NT2/D1 (cell line): ENCODE results near the gene CLCN4.

Experiments used
- SUZ12 ChIP-seq: IDR thresholded peaks from 2 replicates; pipeline ENCODE4 v1.6.1; 2011; ENCODE audit not compliant: insufficient read length, insufficient read depth; ENCODE audit errors: extremely low read depth
- ZNF274 ChIP-seq: IDR thresholded peaks from 2 replicates; pipeline ENCODE4 v1.6.1; 2011; ENCODE audit warnings: mild to moderate bottlenecking, low read depth, low read length

DNA sequence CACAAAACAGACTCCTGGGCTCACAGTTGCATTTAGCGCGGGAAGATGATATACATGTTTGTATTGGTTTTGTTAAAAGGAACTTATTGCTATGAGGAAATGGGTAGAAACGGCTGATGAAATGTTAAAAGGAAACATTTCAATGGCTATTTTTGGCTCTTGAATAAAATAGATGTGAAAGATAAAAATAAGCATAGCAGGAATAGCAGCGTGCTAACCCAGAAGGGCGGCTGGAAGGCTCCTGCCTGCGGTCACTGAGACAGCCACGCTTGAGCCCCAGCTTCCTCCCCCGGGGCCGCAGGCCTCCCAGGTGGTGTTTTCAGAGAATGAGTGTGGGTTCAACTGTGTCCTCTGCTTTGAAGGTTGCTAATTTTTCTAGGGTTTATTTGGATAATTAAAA, 35.0 kb upstream of the CLCN4 start:
- TF ChIP-seq SUZ12: no peak
- TF ChIP-seq ZNF274: no peak
